ENCODE measurements around the gene OR5K1. TPM values are rescaled to one million over a fixed set of nuclear protein-coding genes. Genes with fewer than 3 reads are reported as not detected.

Gene OR5K1
- total and polyA plus RNA-seq, 7 experiments from 2014 or later: not detected

DNA sequence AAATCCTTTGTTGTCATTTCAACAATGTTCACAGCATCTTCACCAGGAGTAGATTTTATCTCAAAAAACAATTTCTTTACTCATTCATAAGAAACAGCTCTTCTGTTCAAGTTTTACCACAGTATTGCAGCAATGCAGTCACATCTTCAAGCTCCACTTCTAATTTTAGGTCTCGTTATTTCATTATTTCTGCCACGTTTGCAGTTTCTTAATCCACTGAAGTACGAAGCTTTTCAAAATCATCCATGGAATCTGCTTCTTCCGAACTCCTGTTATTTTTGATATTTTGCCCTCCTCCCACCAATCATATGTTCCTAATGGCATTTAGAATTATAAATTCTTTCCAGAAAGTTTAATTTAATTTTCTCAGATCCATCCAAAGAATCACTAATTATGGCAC lies 12.6 kb upstream of the OR5K1 start:
- POLR2A ChIA-PET: no interaction called here
- no peaks in the 10 kb centered on the region for H3K36me3 ChIP-seq (ENCODE audit: control insufficient read depth in 2 of 3, insufficient read depth in 3 of 3, low read length in 3 of 3)
- H3K9me3 Mint-ChIP-seq: peaks cover 0 to 5% (median 0%) of the 10 kb centered on the region in 11 donors
- ATAC-seq: no peak
- H3K4me3 ChIP-seq (ENCODE audit: low read length): no peak overlapping the region
- peaks cover 0 to 5% (median 0%) of the 10 kb centered on the region in 7 donors for H3K4me1 Mint-ChIP-seq
- no peaks in the 10 kb centered on the region for H3K9me3 ChIP-seq (ENCODE audit: control insufficient read depth in 2 of 3, low read length in 3 of 3)
- H3K27ac Mint-ChIP-seq: no peak overlapping the region
- peaks cover 0 to 8% (median 0%) of the 10 kb centered on the region in 5 donors for H3K36me3 Mint-ChIP-seq
- CTCF ChIA-PET: no interaction called here
- intact Hi-C loops (cut with micrococcal nuclease): no loop called here
- peaks cover 4 to 21% (median 7%) of the 10 kb centered on the region in 5 donors for H3K27me3 Mint-ChIP-seq
- no peaks in the 10 kb centered on the region for H3K4me1 ChIP-seq (ENCODE audit: control insufficient read depth in 2 of 2, insufficient read depth in 2 of 2, low read length in 2 of 2)
- no peaks in the 10 kb centered on the region for H3K27me3 ChIP-seq (ENCODE audit: control insufficient read depth in 2 of 2, insufficient read depth in 2 of 2, low read length in 2 of 2)
- no peak for DNase-seq
- H3K4me3 Mint-ChIP-seq: no peak overlapping the region
- H3K27ac ChIP-seq (ENCODE audit: low read depth, low read length): no peak overlapping the region

DNA sequence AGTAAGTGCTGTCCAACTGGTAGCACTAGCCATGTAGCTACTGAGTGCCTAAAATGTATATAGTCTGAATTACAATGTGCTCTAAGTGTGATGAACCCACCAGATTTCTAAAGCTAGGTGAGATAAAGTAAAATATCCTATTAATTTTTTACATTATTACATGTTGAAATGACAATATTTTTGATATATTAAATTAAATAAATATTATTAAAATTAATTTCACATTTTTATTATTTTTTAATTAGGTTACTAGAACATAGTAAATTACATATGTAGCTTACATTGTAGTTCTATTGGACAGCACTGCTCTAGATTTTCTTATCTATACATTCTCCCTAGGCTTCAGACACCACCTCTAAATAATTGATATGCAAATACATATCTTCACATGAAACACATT lies 9.2 kb upstream of the OR5K1 start:
- H3K27ac Mint-ChIP-seq: no peak overlapping the region

GRCh38 chr3:98454929-98455328 lies 8.1 kb upstream of the OR5K1 start:
- H3K27ac Mint-ChIP-seq: no peak overlapping the region
- peaks cover 0 to 17% (median 0%) of the 10 kb centered on the region in 5 donors for H3K27me3 Mint-ChIP-seq
- H3K4me1 ChIP-seq (ENCODE audit: control insufficient read depth in 2 of 2, insufficient read depth in 2 of 2, low read length in 2 of 2): no peaks in the 10 kb centered on the region
- H3K4me3 ChIP-seq (ENCODE audit: low read length): no peak overlapping the region
- no peaks in the 10 kb centered on the region for H3K27me3 ChIP-seq (ENCODE audit: control insufficient read depth in 2 of 2, insufficient read depth in 2 of 2, low read length in 2 of 2)
- no peaks in the 10 kb centered on the region for H3K4me1 Mint-ChIP-seq
- POLR2A ChIA-PET: no interaction called here
- H3K36me3 ChIP-seq (ENCODE audit: control insufficient read depth in 2 of 3, insufficient read depth in 3 of 3, low read length in 3 of 3): no peaks in the 10 kb centered on the region
- no peak overlapping the region for H3K27ac ChIP-seq (ENCODE audit: low read depth, low read length)
- intact Hi-C loops (cut with micrococcal nuclease): no loop called here
- peaks cover 0 to 2% (median 0%) of the 10 kb centered on the region in 5 donors for H3K36me3 Mint-ChIP-seq
- ATAC-seq (no peak), DNase-seq (no peak)
- no peak overlapping the region for H3K4me3 Mint-ChIP-seq
- no peaks in the 10 kb centered on the region for H3K9me3 ChIP-seq (ENCODE audit: control insufficient read depth in 2 of 3, low read length in 3 of 3)
- H3K9me3 Mint-ChIP-seq: peaks cover 0 to 13% (median 3%) of the 10 kb centered on the region in 11 donors
- CTCF ChIA-PET: no interaction called here

More for the DNA sequence above, 9.2 kb upstream of the OR5K1 start:
- ChIA-PET POLR2A (no interaction called here), CTCF (no interaction called here)
- peaks cover 0 to 6% (median 2%) of the 10 kb centered on the region in 11 donors for H3K9me3 Mint-ChIP-seq
- H3K4me3 Mint-ChIP-seq: no peak overlapping the region
- Histone ChIP-seq H3K27me3 (ENCODE audit: control insufficient read depth in 2 of 2, insufficient read depth in 2 of 2, low read length in 2 of 2) (no peaks in the 10 kb centered on the region), H3K27ac (ENCODE audit: low read depth, low read length) (no peak overlapping the region), H3K36me3 (ENCODE audit: control insufficient read depth in 2 of 3, insufficient read depth in 3 of 3, low read length in 3 of 3) (no peaks in the 10 kb centered on the region), H3K4me1 (ENCODE audit: control insufficient read depth in 2 of 2, insufficient read depth in 2 of 2, low read length in 2 of 2) (no peaks in the 10 kb centered on the region), H3K4me3 (ENCODE audit: low read length) (no peak overlapping the region), H3K9me3 (ENCODE audit: control insufficient read depth in 2 of 3, low read length in 3 of 3) (no peaks in the 10 kb centered on the region)
- peaks cover 0 to 15% (median 0%) of the 10 kb centered on the region in 5 donors for H3K27me3 Mint-ChIP-seq
- H3K4me1 Mint-ChIP-seq: peaks cover 0 to 2% (median 0%) of the 10 kb centered on the region in 7 donors
- ATAC-seq (no peak), DNase-seq (no peak)
- H3K36me3 Mint-ChIP-seq: peaks cover 0 to 4% (median 0%) of the 10 kb centered on the region in 5 donors
- intact Hi-C loops (cut with micrococcal nuclease): no loop called here

DNA sequence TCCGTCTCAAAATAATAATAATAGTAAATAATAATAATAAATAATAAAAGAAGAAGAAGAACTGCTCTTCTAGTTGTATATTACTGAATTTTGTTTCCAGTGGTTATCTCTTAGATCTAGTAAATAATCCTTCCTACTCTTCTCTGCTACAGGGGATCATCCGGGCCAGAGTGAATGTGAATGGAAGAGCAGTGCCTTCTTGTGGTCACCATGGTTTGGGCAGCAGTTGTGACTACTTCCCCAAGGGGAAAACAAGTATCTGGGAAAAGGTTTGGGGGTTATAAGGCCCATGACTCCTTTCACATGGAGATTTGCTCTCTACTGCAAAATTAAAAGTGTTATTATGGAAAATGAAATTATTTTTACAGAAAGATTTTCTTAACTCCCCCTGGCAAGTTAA lies 5.5 kb upstream of the OR5K1 start:
- Histone ChIP-seq H3K36me3 (ENCODE audit: control insufficient read depth in 2 of 3, insufficient read depth in 3 of 3, low read length in 3 of 3) (no peaks in the 10 kb centered on the region), H3K4me1 (ENCODE audit: control insufficient read depth in 2 of 2, insufficient read depth in 2 of 2, low read length in 2 of 2) (no peaks in the 10 kb centered on the region), H3K27ac (ENCODE audit: low read depth, low read length) (no peak overlapping the region), H3K9me3 (ENCODE audit: control insufficient read depth in 2 of 3, low read length in 3 of 3) (no peaks in the 10 kb centered on the region), H3K27me3 (ENCODE audit: control insufficient read depth in 2 of 2, insufficient read depth in 2 of 2, low read length in 2 of 2) (no peaks in the 10 kb centered on the region), H3K4me3 (ENCODE audit: low read length) (no peak overlapping the region)
- H3K27ac Mint-ChIP-seq: no peak overlapping the region
- H3K36me3 Mint-ChIP-seq: peaks cover 0 to 2% (median 0%) of the 10 kb centered on the region in 5 donors
- peaks cover 0 to 27% (median 4%) of the 10 kb centered on the region in 11 donors for H3K9me3 Mint-ChIP-seq
- intact Hi-C loops (cut with micrococcal nuclease): no loop called here
- no peak overlapping the region for H3K4me3 Mint-ChIP-seq
- ChIA-PET POLR2A (no interaction called here), CTCF (no interaction called here)
- ATAC-seq: no peak
- no peak for DNase-seq
- peaks cover 0 to 25% (median 4%) of the 10 kb centered on the region in 5 donors for H3K27me3 Mint-ChIP-seq
- H3K4me1 Mint-ChIP-seq: no peaks in the 10 kb centered on the region

DNA sequence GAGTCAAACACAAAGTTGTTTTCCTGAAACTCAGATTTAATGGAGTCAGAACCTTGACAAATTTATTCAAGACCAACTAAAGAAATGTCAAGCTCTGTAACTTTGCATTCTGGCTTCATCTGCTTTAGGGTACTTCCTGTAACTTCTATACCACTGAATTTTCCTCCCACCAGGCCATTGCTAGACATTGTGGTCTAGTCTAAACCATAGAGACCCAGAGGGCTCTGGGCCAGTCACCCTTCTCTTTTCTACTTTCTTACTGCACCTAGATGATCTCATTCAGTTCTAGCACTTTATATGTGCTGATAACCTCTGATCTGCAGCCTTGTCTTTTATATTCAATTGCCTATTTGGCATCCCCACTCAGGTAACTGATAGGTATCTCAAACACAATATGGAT lies 2.8 kb upstream of the OR5K1 start:
- H3K9me3 Mint-ChIP-seq: peaks cover 0 to 30% (median 3%) of the 10 kb centered on the region in 11 donors
- no peaks in the 10 kb centered on the region for H3K4me1 Mint-ChIP-seq
- no peak overlapping the region for H3K4me3 ChIP-seq (ENCODE audit: low read length)
- intact Hi-C loops (cut with micrococcal nuclease): no loop called here
- ChIA-PET POLR2A (no interaction called here), CTCF (no interaction called here)
- H3K27ac ChIP-seq (ENCODE audit: low read depth, low read length): no peak overlapping the region
- peaks cover 0 to 21% (median 4%) of the 10 kb centered on the region in 5 donors for H3K27me3 Mint-ChIP-seq
- no peak for ATAC-seq
- H3K9me3 ChIP-seq (ENCODE audit: control insufficient read depth in 2 of 3, low read length in 3 of 3): no peaks in the 10 kb centered on the region
- no peaks in the 10 kb centered on the region for H3K36me3 ChIP-seq (ENCODE audit: control insufficient read depth in 2 of 3, insufficient read depth in 3 of 3, low read length in 3 of 3)
- no peak overlapping the region for H3K27ac Mint-ChIP-seq
- H3K36me3 Mint-ChIP-seq: no peaks in the 10 kb centered on the region
- H3K4me1 ChIP-seq (ENCODE audit: control insufficient read depth in 2 of 2, insufficient read depth in 2 of 2, low read length in 2 of 2): no peaks in the 10 kb centered on the region
- H3K27me3 ChIP-seq (ENCODE audit: control insufficient read depth in 2 of 2, insufficient read depth in 2 of 2, low read length in 2 of 2): no peaks in the 10 kb centered on the region
- DNase-seq: no peak
- no peak overlapping the region for H3K4me3 Mint-ChIP-seq

GRCh38 chr3:98482717-98483482 lies 19.9 kb downstream of the OR5K1 start:
- POLR2A ChIA-PET: no interaction called here
- H3K27ac Mint-ChIP-seq: no peak overlapping the region
- H3K4me3 Mint-ChIP-seq: no peak overlapping the region
- no peaks in the 10 kb centered on the region for H3K36me3 ChIP-seq (ENCODE audit: control insufficient read depth in 2 of 3, insufficient read depth in 3 of 3, low read length in 3 of 3)
- H3K4me1 ChIP-seq (ENCODE audit: control insufficient read depth in 2 of 2, insufficient read depth in 2 of 2, low read length in 2 of 2): no peaks in the 10 kb centered on the region
- peaks cover 0 to 26% (median 10%) of the 10 kb centered on the region in 5 donors for H3K36me3 Mint-ChIP-seq
- intact Hi-C loops (cut with micrococcal nuclease): no loop called here
- peaks cover 4 to 33% (median 25%) of the 10 kb centered on the region in 5 donors for H3K27me3 Mint-ChIP-seq
- H3K4me1 Mint-ChIP-seq: peaks cover 0 to 11% (median 0%) of the 10 kb centered on the region in 7 donors
- no peaks in the 10 kb centered on the region for H3K27me3 ChIP-seq (ENCODE audit: control insufficient read depth in 2 of 2, insufficient read depth in 2 of 2, low read length in 2 of 2)
- ATAC-seq (no peak), DNase-seq (no peak)
- H3K4me3 ChIP-seq (ENCODE audit: low read length): no peak overlapping the region
- peaks cover 12 to 81% (median 44%) of the 10 kb centered on the region in 11 donors for H3K9me3 Mint-ChIP-seq
- peaks cover 0 to 14% (median 4%) of the 10 kb centered on the region in 3 experiments for H3K9me3 ChIP-seq (ENCODE audit: control insufficient read depth in 2 of 3, low read length in 3 of 3)
- H3K27ac ChIP-seq (ENCODE audit: low read depth, low read length): no peak overlapping the region
- CTCF ChIA-PET: no interaction called here

- no peak for ATAC-seq
- Histone ChIP-seq H3K27ac (ENCODE audit: low read depth, low read length) (no peak overlapping the region), H3K27me3 (ENCODE audit: control insufficient read depth in 2 of 2, insufficient read depth in 2 of 2, low read length in 2 of 2) (no peaks in the 10 kb centered on the region), H3K36me3 (ENCODE audit: control insufficient read depth in 2 of 3, insufficient read depth in 3 of 3, low read length in 3 of 3) (no peaks in the 10 kb centered on the region), H3K4me3 (ENCODE audit: low read length) (no peak overlapping the region), H3K4me1 (ENCODE audit: control insufficient read depth in 2 of 2, insufficient read depth in 2 of 2, low read length in 2 of 2) (no peaks in the 10 kb centered on the region), H3K9me3 (ENCODE audit: control insufficient read depth in 2 of 3, low read length in 3 of 3) (peaks cover 0 to 11% (median 4%) of the 10 kb centered on the region in 3 experiments)
- peaks cover 0 to 30% (median 17%) of the 10 kb centered on the region in 5 donors for H3K36me3 Mint-ChIP-seq
- no peak for DNase-seq
- no peak overlapping the region for H3K27ac Mint-ChIP-seq
- peaks cover 4 to 37% (median 27%) of the 10 kb centered on the region in 5 donors for H3K27me3 Mint-ChIP-seq
- H3K9me3 Mint-ChIP-seq: peaks cover 18 to 85% (median 47%) of the 10 kb centered on the region in 11 donors
- intact Hi-C loops (cut with micrococcal nuclease): no loop called here
- POLR2A ChIA-PET: no interaction called here
- no peak overlapping the region for H3K4me3 Mint-ChIP-seq
- H3K4me1 Mint-ChIP-seq: peaks cover 0 to 11% (median 0%) of the 10 kb centered on the region in 7 donors
- CTCF ChIA-PET: no interaction called here
These were observed 20.6 kb downstream of the OR5K1 start for GRCh38 chr3:98483626-98484025.

All from naive thymus-derived CD4-positive, alpha-beta T cell (primary cell).